ENCODE data around the gene KDM4B.

DNA sequence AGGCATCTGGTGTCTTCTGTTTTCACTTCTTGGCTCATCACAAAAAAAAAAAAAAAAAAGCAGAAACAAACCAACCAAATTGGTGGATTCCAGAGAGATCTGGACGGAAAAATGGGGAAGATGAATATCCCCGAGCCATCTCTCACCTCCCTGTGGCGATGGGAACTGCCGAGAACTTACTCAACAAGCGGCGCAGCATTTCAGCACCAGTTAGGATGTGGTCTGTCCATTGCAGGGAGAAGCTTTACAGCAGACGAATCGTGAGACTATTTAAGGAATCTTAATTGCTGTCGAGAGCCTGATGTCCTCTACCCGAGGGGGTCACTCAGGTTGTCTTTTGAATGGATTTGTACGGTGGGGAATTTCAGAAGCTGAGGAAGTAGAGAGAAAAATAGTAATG is 17.3 kb upstream of the KDM4B start:
- TF ChIP-seq CTCF (IDR thresholded peaks at IDR 0.05; ENCODE audit: low read depth, low read length, missing input control) (no peak), REST (IDR thresholded peaks at IDR 0.05) (no peak), JUND (IDR thresholded peaks at IDR 0.05) (no peak), RAD21 (IDR thresholded peaks at IDR 0.05) (no peak), RXRA (IDR thresholded peaks at IDR 0.05) (no peak), TAF1 (conservative IDR thresholded peaks at IDR 0.05) (no peak), GABPA (IDR thresholded peaks at IDR 0.05 in 1 of 2, conservative IDR thresholded peaks at IDR 0.05 in 1 of 2) (no peak), NR2F2 (IDR thresholded peaks at IDR 0.05) (no peak), YY1 (IDR thresholded peaks at IDR 0.05) (no peak)
- TF ChIP-seq, protein P1, sequence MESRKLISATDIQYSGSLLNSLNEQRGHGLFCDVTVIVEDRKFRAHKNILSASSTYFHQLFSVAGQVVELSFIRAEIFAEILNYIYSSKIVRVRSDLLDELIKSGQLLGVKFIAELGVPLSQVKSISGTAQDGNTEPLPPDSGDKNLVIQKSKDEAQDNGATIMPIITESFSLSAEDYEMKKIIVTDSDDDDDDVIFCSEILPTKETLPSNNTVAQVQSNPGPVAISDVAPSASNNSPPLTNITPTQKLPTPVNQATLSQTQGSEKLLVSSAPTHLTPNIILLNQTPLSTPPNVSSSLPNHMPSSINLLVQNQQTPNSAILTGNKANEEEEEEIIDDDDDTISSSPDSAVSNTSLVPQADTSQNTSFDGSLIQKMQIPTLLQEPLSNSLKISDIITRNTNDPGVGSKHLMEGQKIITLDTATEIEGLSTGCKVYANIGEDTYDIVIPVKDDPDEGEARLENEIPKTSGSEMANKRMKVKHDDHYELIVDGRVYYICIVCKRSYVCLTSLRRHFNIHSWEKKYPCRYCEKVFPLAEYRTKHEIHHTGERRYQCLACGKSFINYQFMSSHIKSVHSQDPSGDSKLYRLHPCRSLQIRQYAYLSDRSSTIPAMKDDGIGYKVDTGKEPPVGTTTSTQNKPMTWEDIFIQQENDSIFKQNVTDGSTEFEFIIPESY (IDR thresholded peaks at IDR 0.05), result no peak
- TF ChIP-seq, protein P2, sequence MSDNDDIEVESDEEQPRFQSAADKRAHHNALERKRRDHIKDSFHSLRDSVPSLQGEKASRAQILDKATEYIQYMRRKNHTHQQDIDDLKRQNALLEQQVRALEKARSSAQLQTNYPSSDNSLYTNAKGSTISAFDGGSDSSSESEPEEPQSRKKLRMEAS (IDR thresholded peaks at IDR 0.05), result no peak
